DND-41 (cell line): ENCODE results near the gene COX7B2.

Experiments
- EZH2 ChIP-seq: IDR thresholded peaks from 3 replicates; pipeline ENCODE4 v1.6.1; 2012; ENCODE audit warnings: borderline replicate concordance, low read depth, mild to moderate bottlenecking, moderate library complexity, low read length, inconsistent platforms; ENCODE audit not compliant: severe bottlenecking
- TF ChIP-seq, protein P1 (sequence below): IDR thresholded peaks from 2 replicates; pipeline ENCODE4 v1.5.1; 2012; ENCODE audit warnings: borderline replicate concordance, low read length, moderate library complexity, mild to moderate bottlenecking; ENCODE audit not compliant: poor library complexity, severe bottlenecking; ENCODE audit errors: extremely low read depth

DNA sequence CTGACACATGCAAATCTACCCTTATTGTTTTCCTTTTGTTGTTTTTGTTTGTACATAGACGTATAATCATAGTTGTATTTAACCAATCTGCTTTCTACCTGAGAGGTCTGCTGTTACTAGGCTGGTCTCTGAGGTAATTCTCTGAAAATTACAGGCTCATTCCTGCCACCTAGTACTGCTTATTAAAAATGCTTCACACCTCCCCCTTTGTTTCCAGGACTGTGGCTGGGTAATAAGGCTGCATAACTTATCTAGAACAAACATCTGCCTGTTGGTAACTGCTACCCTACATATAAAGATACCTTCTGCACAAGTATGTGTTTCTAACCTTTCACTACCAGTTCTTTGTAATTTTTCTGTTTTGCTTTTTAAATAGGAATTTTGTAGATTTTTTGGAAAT is 34.2 kb downstream of the COX7B2 start:
- TF ChIP-seq, protein P1, sequence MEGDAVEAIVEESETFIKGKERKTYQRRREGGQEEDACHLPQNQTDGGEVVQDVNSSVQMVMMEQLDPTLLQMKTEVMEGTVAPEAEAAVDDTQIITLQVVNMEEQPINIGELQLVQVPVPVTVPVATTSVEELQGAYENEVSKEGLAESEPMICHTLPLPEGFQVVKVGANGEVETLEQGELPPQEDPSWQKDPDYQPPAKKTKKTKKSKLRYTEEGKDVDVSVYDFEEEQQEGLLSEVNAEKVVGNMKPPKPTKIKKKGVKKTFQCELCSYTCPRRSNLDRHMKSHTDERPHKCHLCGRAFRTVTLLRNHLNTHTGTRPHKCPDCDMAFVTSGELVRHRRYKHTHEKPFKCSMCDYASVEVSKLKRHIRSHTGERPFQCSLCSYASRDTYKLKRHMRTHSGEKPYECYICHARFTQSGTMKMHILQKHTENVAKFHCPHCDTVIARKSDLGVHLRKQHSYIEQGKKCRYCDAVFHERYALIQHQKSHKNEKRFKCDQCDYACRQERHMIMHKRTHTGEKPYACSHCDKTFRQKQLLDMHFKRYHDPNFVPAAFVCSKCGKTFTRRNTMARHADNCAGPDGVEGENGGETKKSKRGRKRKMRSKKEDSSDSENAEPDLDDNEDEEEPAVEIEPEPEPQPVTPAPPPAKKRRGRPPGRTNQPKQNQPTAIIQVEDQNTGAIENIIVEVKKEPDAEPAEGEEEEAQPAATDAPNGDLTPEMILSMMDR, result no peak
- TF ChIP-seq EZH2, result no peak
